ENCODE results near the gene SIL1.

DNA sequence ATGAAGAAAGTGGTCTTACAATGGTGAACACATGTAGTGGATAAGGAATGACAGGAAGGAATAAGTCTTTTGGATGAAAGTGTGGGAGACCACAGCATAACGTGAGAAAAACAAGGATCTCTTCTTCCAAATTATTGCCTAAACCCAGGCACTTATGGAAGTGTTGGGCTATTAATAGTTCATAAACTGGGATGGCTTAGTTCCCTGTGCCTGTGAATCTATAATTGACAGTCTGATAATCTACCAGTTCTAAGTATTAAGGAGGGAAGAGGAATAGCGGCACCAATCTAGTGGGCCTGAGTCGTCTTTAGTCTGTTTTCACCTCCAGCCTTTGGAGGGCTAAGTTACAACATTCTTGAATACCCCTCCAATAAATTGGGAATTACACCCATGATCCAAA is 283.8 kb downstream of the SIL1 start:
- TF ChIP-seq, protein P1, sequence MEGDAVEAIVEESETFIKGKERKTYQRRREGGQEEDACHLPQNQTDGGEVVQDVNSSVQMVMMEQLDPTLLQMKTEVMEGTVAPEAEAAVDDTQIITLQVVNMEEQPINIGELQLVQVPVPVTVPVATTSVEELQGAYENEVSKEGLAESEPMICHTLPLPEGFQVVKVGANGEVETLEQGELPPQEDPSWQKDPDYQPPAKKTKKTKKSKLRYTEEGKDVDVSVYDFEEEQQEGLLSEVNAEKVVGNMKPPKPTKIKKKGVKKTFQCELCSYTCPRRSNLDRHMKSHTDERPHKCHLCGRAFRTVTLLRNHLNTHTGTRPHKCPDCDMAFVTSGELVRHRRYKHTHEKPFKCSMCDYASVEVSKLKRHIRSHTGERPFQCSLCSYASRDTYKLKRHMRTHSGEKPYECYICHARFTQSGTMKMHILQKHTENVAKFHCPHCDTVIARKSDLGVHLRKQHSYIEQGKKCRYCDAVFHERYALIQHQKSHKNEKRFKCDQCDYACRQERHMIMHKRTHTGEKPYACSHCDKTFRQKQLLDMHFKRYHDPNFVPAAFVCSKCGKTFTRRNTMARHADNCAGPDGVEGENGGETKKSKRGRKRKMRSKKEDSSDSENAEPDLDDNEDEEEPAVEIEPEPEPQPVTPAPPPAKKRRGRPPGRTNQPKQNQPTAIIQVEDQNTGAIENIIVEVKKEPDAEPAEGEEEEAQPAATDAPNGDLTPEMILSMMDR (IDR thresholded peaks at IDR 0.05; ENCODE audit: extremely low read depth in 1 of 2, insufficient read depth in 1 of 2, low read depth in 1 of 2, low read length in 2 of 2), result no peak
- no peak for TF ChIP-seq EZH2 (IDR thresholded peaks at IDR 0.05; ENCODE audit: borderline replicate concordance, low read depth, low read length, severe bottlenecking)
- no peak for TF ChIP-seq POLR2A (IDR thresholded peaks at IDR 0.05; ENCODE audit: low read depth, low read length)
- no peak for TF ChIP-seq POLR2AphosphoS5 (IDR thresholded peaks at IDR 0.05; ENCODE audit: insufficient read depth, low read depth, low read length)
